Fibroblast of skin of right biceps (primary cell): ENCODE data around the gene GIGYF2.

Source experiments
- DNase-seq: peaks from one replicate; pipeline ENCODE4 v3.0.0-alpha.2; 2013

Gene GIGYF2

GRCh38 chr2:232870018-232870765 is 173.1 kb downstream of the GIGYF2 start, which contains the start of gene SNORC:
TSS of gene SNORC (plus strand) at chr2:232870264. CDS start at chr2:232870342, 78 bp downstream.
- no peak for DNase-seq

GRCh38 chr2:232870766-232871371 is 173.7 kb downstream of the GIGYF2 start:
- no peak for DNase-seq

- no peak for DNase-seq
Measured at GRCh38 chr2:232871418-232871834, 174.3 kb downstream of the GIGYF2 start.

GRCh38 chr2:232871835-232872736 is 175.0 kb downstream of the GIGYF2 start:
- DNase-seq: no peak

- DNase-seq: no peak
Measured at GRCh38 chr2:232872826-232873225, 175.7 kb downstream of the GIGYF2 start.

GRCh38 chr2:232873292-232873908 is 176.3 kb downstream of the GIGYF2 start:
- DNase-seq: no peak

GRCh38 chr2:232873909-232874641 is 176.9 kb downstream of the GIGYF2 start:
- no peak for DNase-seq

GRCh38 chr2:232874677-232875223 is 177.6 kb downstream of the GIGYF2 start:
- DNase-seq: no peak

- no peak for DNase-seq
Measured at GRCh38 chr2:232875256-232876121, 178.4 kb downstream of the GIGYF2 start.

GRCh38 chr2:232876161-232876977 is 179.2 kb downstream of the GIGYF2 start:
- no peak for DNase-seq

GRCh38 chr2:232876978-232877441 is 179.9 kb downstream of the GIGYF2 start:
- DNase-seq: no peak

GRCh38 chr2:232877940-232878511 is 180.9 kb downstream of the GIGYF2 start:
- no peak for DNase-seq

GRCh38 chr2:232878855-232879617 is 181.9 kb downstream of the GIGYF2 start:
- no peak for DNase-seq

GRCh38 chr2:232879618-232880494 is 182.7 kb downstream of the GIGYF2 start:
- DNase-seq: no peak

- no peak for DNase-seq
Measured at GRCh38 chr2:232880764-232881351, 183.7 kb downstream of the GIGYF2 start.

- DNase-seq: no peak
Measured at GRCh38 chr2:232882085-232882484, 185.0 kb downstream of the GIGYF2 start.

- no peak for DNase-seq
Measured at GRCh38 chr2:232882505-232883115, 185.5 kb downstream of the GIGYF2 start.
